Gastrocnemius medialis (tissue), 4 donors: ENCODE results near the gene ANKRD24.

Source experiments
- POLR2A ChIP-seq, 2 donors: fragments of 450-650 bp; IDR thresholded peaks; one replicate each; pipeline ENCODE4 v1.6.1; 2017; ENCODE audit warnings: antibody characterized with exemption in 2 of 2, mild to moderate bottlenecking in 2 of 2, moderate library complexity in 2 of 2
- TF ChIP-seq, protein P1 (sequence below), 5 experiments: fragments of 450-650 bp in 3 of 5; fragments of 200-600 bp in 2 of 5; sonication (generic) in 2 of 5; IDR thresholded peaks in 4 of 5; conservative IDR thresholded peaks in 1 of 5; 1 replicate in 4 of 5; 2 replicates in 1 of 5; pipeline ENCODE4 v1.5.1; 2016 to 2019; ENCODE audit warnings: antibody characterized with exemption in 5 of 5, mild to moderate bottlenecking in 3 of 5, moderate library complexity in 3 of 5

GRCh38 chr19:4241824-4242430, 59.4 kb downstream of the ANKRD24 start:
- TF ChIP-seq, protein P1, sequence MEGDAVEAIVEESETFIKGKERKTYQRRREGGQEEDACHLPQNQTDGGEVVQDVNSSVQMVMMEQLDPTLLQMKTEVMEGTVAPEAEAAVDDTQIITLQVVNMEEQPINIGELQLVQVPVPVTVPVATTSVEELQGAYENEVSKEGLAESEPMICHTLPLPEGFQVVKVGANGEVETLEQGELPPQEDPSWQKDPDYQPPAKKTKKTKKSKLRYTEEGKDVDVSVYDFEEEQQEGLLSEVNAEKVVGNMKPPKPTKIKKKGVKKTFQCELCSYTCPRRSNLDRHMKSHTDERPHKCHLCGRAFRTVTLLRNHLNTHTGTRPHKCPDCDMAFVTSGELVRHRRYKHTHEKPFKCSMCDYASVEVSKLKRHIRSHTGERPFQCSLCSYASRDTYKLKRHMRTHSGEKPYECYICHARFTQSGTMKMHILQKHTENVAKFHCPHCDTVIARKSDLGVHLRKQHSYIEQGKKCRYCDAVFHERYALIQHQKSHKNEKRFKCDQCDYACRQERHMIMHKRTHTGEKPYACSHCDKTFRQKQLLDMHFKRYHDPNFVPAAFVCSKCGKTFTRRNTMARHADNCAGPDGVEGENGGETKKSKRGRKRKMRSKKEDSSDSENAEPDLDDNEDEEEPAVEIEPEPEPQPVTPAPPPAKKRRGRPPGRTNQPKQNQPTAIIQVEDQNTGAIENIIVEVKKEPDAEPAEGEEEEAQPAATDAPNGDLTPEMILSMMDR (IDR thresholded peaks at IDR 0.05 in 4 of 5, conservative IDR thresholded peaks at IDR 0.05 in 1 of 5) = no peak
- TF ChIP-seq POLR2A (IDR thresholded peaks at IDR 0.05) = no peak
